NCI-H446 (cell line): Measurements from ENCODE around the gene NECTIN4.

ENCODE experiments used
- DNase-seq, 2 experiments: peaks; one replicate each; lab custom pipeline; 2025; lab: John Stamatoyannopoulos, UW

NECTIN4 gene

DNA sequence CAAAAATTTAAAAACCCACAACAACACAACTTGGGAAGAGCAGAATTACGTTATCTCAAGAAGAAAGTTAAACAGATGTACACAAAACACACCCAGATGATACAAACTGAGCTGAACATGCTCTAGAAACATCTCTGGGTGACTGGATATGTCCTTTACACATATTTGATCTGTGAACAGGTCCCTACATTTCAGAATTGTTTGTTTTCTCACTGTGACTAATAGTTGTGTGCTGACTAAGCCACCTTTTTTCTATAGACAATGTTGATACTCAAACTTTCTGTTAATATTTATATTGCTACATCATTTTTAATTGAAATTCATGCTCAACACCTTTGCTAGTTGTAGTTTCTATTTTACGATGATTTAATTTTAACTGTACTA lies 67.4 kb downstream of the NECTIN4 start:
- DNase-seq = no peak

GRCh38 chr1:161021165-161021969 lies 68.0 kb downstream of the NECTIN4 start:
- no peak for DNase-seq
